SKM-1 (cell line): Measurements from ENCODE around the gene LRRK1.

Experiments
- DNase-seq: peaks from one replicate; lab custom pipeline; 2025; ENCODE audit not compliant: unreplicated experiment; lab: John Stamatoyannopoulos, UW

LRRK1 gene

GRCh38 chr15:100968050-100968966 is 49.2 kb downstream of the LRRK1 start:
- no peak for DNase-seq

GRCh38 chr15:100972975-100973350 is 53.8 kb downstream of the LRRK1 start:
- no peak for DNase-seq

- DNase-seq = no peak
These were observed 54.4 kb downstream of the LRRK1 start for GRCh38 chr15:100973351-100974111.

GRCh38 chr15:100975043-100975442 is 55.9 kb downstream of the LRRK1 start:
- DNase-seq = no peak

- no peak for DNase-seq
These were observed 61.4 kb downstream of the LRRK1 start for GRCh38 chr15:100980410-100981046.

- no peak for DNase-seq
These were observed 61.9 kb downstream of the LRRK1 start for GRCh38 chr15:100981086-100981485.

- no peak for DNase-seq
These were observed 64.1 kb downstream of the LRRK1 start for GRCh38 chr15:100983221-100983620.

GRCh38 chr15:100985401-100985800 is 66.2 kb downstream of the LRRK1 start:
- DNase-seq = no peak

GRCh38 chr15:100986158-100986896 is 67.2 kb downstream of the LRRK1 start:
- DNase-seq = no peak

GRCh38 chr15:100987143-100987542 is 68.0 kb downstream of the LRRK1 start:
- no peak for DNase-seq

- no peak for DNase-seq
These were observed 69.1 kb downstream of the LRRK1 start for GRCh38 chr15:100988297-100988696.

GRCh38 chr15:100988857-100989256 is 69.7 kb downstream of the LRRK1 start:
- no peak for DNase-seq

- DNase-seq = no peak
These were observed 75.7 kb downstream of the LRRK1 start for GRCh38 chr15:100994597-100995446.

GRCh38 chr15:100995471-100996430 is 76.6 kb downstream of the LRRK1 start:
- no peak for DNase-seq

- no peak for DNase-seq
These were observed 78.3 kb downstream of the LRRK1 start for GRCh38 chr15:100997442-100997841.

GRCh38 chr15:100998630-100999029 is 79.5 kb downstream of the LRRK1 start:
- DNase-seq = no peak

- DNase-seq = no peak
These were observed 80.2 kb downstream of the LRRK1 start for GRCh38 chr15:100999369-100999768.

GRCh38 chr15:101000271-101000681 is 81.1 kb downstream of the LRRK1 start:
- DNase-seq = no peak

- DNase-seq = no peak
These were observed 81.9 kb downstream of the LRRK1 start for GRCh38 chr15:101001056-101001455.
